Neural progenitor cell (in vitro differentiated cells): ENCODE measurements around the gene OGG1.

Experiments used
- CTCF ChIP-seq: fragments of 200-600 bp; sonication (generic); IDR thresholded peaks from 2 replicates; pipeline ENCODE4 v1.5.1; 2017; ENCODE audit warnings: antibody characterized with exemption, mild to moderate bottlenecking
- EZH2 ChIP-seq: fragments of 200-600 bp; sonication (generic); IDR thresholded peaks from 2 replicates; pipeline ENCODE4 v1.6.1; 2017; ENCODE audit warnings: antibody characterized with exemption, mild to moderate bottlenecking, moderate library complexity

DNA sequence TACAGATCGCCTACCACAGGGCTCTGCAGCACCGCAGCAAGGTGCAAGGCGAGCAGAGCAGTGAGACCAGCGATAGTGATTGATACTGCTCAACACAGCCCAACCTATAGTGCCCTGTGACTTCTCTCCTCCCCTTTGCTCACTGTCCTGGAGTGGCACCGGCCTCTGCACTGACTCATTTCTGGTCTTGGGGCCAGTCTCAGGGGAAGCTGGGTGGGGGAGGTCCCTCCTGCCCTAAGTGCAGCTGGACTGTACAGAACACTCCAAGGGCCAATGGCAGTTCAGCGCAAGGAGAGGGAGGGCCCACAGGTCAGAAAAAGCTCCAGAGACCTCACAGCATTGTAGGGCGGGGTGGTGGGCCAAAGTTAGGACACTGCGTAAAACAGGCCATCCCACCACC is 2.5 kb upstream of the OGG1 start:
- no peak for TF ChIP-seq EZH2
- TF ChIP-seq CTCF = no peak
